Activated T-cell treated with anti-CD3 and anti-CD28 coated beads for 1 hour (primary cell): ENCODE measurements around the gene SUV39H1.
"Not testable (repeated sequence)": the region's sequence is repeated elsewhere in the genome, so short reads cannot be mapped to it uniquely, and the experiment has no call there.

Experiments
- DNase-seq: peaks from one replicate; pipeline ENCODE4 v3.0.0-alpha.2; 2020; ENCODE audit warnings: low read depth

SUV39H1 gene

DNA sequence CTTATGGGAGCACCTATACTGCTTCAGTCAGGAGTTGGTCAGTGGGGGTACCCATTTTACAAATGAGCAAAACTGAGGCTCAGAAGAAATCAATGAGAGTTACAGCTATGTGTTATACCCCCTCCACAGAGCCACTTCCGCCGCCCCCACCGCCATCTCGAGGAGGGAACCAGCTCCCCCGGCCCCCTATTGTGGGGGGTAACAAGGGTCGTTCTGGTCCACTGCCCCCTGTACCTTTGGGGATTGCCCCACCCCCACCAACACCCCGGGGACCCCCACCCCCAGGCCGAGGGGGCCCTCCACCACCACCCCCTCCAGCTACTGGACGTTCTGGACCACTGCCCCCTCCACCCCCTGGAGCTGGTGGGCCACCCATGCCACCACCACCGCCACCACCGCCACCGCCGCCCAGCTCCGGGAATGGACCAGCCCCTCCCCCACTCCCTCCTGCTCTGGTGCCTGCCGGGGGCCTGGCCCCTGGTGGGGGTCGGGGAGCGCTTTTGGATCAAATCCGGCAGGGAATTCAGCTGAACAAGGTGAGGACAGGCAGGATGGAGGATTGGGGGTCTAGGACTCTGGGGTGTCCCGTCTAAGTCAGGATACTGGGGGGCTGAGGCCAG is 7.9 kb upstream of the SUV39H1 start:
- no peak for DNase-seq

DNA sequence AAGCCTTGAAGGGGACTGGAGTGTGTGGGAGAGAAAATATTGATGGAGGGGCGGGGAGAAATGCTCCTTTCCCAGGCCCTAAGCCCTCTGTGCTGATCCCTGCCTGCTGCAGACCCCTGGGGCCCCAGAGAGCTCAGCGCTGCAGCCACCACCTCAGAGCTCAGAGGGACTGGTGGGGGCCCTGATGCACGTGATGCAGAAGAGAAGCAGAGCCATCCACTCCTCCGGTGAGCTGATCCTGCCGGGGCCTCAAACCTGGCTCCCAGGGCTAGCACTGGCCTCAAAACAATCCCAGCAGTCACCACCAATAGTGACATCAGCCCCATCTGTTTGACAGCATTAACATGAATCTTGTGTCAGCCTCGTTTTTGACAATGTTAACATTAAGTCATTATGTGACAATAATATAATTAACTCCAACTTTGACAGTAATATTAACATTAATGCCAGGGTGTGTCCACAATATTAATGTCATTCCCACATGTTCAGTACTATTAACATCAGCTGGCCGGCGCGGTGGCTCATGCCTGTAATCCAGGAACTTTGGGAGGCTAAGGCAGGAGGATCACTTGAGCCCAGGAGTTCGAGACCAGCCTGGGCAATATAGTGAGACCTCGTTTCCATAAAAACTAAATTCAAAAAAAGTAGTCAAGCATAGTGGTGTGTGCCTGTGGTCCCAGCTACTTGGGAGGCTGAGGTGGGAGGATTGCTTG is 7.2 kb upstream of the SUV39H1 start:
- DNase-seq, result no peak

DNA sequence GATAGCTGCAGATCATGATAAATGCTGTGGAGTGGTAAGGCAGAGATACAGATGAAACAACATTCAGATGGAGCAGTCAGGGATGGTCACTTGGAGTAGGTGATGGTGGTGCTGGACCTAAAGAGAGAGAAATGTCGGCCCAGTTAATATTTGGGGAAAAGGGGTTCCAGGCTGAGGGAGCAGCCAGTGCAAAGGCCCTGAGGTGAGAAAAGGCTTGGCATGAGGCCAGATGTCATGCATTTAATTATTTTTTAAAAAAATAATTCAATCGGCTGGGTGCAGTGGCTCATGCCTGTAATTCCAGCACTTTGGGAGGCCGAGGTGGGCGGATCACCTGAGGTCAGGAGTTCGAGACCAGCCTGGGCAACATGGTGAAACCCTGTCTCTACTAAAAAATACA is 4.8 kb upstream of the SUV39H1 start:
- DNase-seq, result not testable (repeated sequence)

DNA sequence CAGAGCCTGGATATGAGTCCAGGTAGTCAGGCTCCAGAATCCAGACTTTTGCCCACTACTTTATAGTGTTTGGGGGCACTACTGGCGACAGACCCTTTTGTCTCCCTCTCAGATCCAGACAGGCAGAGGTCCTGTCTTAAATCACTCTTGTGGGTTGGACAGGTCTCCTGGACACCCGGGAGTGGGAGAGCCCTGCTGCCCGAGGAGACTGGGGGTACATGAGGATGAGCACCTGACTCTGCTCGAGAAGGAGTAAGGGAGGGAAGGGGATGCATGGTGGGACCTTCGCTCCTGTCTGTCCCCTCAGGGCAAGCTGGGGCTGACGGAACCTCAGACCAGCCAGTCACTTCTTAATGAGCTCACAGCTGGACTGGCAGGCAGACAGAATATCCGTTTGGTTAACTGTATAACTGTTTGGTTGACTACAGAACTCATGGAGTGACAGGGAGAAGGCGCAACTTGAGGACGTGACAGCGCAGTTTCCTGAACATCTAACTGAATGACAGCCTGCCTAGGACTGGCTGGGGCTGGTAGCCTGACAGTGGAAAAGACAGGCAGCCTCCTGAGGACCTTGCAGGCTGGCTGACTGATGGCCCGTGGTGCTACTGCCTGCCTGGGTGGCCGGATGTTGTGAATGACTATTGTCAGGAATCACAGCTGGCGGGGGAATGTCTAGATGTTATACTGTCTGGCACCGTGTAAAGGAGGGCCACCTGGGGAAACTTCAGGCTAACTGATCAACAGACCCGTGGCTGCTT is 1.6 kb upstream of the SUV39H1 start:
- no peak for DNase-seq

DNA sequence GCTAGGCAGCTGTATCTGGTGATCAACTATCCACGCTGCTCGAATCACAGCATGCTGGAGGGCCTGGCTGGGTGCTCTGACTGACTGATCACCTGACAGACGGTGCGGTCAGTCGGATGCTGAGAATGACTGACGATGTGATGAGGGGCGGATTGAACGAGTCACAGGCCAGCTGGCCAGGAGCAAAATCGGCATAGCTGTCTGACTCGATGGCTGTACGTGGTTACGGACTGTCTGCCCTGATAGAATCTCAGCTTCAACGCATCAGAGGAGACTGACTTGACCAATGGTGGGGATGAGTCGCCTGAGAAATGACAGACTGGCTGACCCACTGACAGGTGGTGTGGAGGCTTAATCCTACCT is 1.0 kb upstream of the SUV39H1 start:
- no peak for DNase-seq

DNA sequence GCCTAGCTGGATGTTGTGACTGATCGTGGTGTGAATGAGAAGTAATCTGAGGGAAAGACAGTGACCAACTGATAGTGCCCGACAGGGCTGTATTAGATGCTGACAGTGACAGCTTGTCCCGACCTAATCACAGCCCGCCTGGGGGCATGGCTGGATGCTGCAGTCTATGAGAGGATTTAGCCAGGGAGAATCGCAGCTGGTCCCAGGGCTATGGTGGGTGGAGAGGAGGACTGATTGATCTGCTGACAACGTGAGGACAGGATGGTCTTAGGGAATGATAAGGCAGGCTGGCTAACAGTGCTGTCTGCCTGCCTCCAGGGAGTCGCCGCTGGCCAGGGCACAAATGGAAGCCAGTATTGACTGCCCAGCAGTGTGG is 621 bp upstream of the SUV39H1 start:
- DNase-seq, result no peak

DNA sequence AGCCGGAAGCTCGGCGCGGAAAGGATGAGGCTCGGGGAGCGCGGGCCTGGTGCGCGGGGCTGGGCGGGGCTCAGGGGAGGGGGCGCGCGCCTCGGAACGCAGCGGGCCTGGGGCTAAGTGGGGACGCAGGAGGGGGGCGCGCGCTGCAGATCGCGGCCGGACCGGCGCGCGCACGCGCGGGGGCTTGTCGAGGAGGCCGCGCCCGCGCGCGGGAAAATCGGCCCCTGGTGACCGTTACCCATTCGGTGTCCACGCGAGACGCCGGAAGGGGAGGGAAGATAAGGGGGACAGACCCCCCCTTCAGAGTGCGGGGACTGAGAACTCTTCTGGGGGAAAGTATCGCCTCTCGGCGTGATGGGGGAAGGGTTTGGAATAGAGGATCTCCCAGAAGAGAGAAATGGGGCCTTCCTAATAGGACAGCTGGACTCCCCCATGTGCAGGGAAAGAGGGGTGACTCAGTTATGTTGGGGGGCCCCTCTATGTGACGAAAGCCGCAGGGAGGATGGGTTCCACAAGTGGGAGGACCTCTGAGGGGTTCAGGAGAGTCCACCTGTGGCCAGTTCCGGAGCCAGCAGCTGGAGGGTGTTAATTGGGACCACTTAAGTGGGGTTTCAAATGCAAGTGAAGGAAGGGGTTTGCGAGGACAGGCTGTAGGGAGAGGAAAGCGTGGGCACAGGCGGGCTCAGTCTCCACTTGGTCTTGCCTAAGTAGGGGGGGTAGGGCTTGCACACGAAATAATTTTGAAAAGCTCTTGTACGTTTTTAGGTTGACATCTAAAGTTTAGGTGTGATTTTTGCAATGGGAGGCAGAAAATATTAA is 584 bp downstream of the SUV39H1 start:
- DNase-seq, result no peak

DNA sequence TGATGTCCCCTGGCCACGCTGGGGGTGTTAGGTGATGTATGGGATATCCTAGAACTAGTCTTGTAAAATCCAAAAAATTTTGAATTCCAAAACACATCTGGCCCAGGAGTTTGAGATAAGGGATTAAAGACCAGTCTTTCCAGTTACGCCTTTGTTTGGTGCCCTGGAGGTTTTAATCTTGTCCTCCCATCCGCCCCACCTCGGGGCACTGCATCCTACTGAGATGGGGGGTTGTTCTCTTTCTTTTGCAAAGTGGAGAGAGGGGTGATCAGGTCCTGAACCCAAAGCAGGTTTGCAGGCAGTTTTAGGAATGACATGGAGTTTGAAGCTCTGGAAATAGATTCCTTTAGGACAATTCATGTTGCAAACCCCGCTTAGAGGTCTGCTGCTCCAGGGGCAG is 1.8 kb downstream of the SUV39H1 start:
- DNase-seq, result no peak

DNA sequence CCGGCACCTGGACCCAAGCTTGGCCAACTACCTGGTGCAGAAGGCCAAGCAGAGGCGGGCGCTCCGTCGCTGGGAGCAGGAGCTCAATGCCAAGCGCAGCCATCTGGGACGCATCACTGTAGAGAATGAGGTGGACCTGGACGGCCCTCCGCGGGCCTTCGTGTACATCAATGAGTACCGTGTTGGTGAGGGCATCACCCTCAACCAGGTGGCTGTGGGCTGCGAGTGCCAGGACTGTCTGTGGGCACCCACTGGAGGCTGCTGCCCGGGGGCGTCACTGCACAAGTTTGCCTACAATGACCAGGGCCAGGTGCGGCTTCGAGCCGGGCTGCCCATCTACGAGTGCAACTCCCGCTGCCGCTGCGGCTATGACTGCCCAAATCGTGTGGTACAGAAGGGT is 3.7 kb downstream of the SUV39H1 start:
- DNase-seq, result no peak

DNA sequence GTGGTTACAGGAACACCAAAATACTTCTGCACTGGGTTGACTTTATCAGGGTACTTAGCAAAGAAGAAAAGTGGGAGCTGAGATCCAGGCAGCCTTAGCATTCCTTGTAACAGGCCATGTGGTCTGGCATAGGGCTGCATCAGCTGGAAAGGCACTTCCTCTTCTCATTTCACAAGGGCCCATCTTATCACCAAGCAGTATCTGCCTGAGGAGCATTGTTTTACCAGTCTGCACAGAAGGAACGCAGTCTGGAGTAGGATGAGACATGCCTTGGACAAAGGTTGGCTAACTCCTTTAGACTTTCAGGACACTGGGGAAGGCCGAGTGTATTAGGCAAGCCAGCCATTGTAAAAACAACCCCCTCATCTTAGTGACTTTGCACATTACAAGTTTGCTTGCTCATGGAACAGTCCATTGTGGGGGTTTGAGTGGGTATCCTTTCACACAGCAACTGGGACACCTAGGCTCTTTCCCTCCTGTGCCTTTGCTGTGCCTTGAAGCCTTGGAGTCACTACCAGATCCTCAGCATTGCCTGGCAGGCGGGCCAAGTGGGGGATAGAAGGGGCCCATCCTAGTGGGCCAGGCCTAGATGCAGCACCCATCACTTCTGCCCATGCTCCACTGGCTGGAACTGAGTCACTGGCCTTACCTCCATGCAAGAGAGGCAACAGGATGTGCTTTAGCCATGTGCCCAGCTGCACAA is 4.6 kb downstream of the SUV39H1 start:
- DNase-seq, result no peak

DNA sequence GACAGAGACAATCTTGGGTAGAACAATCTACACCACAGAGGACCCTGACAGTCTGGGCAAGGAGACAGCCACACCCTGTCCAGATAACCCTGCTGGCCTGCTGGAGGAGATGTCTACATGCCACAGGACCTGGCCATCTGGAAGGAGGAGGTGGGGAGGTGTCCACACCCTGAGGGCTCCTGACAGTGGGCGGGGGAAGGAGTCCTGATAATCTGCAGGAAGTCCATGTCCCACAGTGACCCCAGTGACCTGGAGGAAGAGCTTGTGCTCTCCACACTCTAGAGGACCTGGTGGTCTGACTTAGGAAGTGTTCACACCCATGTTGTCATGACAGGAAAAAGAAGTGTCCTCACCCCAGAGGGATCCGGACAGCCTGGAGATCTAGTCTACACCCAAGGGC is 5.5 kb downstream of the SUV39H1 start:
- DNase-seq, result no peak

DNA sequence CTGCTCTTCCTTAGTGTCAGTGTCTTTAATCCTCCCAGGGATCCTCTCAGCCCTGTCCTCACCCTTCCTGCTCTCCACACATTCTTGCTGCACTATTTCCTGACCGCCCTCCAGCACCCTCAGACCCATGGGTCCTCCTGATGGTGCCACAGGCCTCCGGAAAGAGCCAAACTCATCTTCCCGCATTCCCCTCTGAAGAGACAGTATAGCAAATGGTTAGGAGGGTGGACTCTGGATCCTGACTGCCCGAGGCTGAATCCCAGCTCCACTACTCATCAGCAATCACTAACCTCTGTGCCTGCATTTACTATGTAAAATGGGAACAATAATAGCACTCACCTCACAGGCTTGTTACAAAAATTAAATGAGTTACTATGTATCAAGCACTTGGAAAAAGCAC is 6.2 kb downstream of the SUV39H1 start:
- DNase-seq, result no peak

DNA sequence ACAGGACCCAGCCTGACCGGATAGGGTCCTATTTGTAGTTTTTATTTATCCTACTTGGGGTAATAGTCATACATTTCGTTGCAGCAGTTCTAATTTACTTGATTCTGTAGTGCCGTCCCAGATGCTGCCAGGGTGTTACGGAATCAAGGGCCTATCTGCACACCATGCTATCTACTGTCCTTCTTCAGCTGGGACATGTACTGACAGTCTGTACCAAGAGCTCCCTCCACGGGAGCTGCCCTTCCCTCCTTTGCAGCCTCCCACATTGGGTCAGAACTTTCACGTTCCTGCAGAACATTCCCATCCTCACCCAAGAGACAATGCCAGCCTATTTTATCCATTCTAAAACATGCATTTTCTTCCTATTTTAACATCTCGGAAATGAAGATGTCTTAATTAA is 6.7 kb downstream of the SUV39H1 start:
- no peak for DNase-seq

DNA sequence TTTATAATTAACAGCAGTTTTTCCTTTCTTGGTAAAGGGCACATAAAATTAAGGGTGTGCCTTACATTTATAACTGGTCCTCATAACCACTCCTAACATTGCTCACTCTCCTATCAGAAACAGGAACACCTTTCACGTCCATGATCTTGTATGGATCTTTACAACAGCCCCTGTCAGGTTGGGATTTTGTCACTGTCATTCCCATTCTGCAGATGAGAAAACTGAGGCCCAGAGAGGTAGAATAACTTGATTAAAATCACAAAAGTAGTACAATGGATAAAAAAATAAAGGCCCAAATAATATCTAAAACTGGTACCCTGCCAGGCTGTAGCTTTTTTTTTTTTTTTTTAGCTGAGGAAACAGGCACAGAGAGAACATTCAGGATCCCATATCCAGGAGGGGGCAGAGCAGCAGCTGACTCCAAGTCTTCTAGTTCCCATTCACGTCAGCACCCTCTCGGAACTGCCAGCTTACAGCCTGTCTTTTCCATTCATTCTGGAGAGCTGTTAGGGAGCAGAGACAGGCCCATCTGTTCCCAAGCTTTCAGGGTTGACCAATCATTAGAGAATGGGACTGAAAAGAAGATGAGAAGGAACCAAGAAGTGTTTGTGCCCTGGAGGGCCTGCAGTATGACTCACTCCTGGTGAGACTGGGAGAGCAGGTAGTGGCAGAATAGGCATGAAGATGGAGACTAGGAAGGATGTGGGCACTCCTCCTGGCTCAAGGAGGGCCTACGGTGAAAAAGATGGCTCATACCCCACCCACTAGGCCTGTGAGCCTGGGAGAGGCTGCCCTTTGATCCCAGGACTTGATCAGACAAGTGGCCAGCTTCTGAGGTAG is 7.3 kb downstream of the SUV39H1 start:
- DNase-seq, result no peak

DNA sequence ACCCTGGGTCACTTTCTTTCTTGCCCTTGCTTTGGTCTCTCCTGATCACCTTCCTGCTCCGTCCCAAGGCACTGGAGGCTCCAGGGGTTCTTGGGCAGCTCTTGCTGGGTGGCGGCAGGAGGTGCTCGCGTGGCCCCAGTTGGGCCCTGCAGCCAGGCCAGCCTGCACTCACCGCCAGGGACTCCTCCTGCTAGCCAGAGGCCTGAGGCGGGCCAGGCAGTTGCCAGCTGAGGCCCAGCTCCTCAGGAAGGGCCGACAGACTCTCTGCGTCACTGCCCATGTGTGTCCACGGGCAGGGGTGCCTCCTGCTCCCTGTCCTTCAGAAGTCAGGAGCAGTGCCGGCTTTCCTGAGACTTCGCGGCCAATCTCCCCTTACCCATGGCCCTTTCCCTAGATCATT is 9.3 kb downstream of the SUV39H1 start:
- no peak for DNase-seq

DNA sequence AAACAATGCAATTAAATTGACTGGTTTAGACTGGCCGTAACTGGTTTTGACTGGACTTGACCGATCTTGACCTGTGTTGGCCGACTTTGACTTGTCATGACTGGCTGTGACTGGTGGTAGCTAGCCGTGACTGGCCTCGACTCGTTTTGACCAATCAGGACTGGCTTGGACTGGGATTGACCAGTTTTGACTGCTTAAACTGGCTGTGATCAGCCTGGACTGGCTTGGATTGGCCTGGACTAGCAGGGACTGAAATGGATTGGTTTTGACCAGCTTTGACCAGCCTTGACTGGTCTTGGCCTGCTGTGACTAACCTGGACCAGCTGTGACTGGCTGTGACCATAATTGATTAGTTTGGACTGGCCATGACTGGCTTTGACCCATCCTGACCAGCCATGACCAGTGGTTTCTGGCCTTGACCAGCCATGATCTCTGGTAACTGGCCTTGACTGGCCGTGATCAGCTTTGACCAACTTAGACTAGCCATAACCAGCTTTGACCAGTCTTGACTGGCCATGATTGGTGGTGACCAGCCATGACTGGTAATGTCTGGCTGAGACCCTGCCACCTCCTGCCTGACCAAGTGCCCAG is 13.1 kb downstream of the SUV39H1 start:
- no peak for DNase-seq

DNA sequence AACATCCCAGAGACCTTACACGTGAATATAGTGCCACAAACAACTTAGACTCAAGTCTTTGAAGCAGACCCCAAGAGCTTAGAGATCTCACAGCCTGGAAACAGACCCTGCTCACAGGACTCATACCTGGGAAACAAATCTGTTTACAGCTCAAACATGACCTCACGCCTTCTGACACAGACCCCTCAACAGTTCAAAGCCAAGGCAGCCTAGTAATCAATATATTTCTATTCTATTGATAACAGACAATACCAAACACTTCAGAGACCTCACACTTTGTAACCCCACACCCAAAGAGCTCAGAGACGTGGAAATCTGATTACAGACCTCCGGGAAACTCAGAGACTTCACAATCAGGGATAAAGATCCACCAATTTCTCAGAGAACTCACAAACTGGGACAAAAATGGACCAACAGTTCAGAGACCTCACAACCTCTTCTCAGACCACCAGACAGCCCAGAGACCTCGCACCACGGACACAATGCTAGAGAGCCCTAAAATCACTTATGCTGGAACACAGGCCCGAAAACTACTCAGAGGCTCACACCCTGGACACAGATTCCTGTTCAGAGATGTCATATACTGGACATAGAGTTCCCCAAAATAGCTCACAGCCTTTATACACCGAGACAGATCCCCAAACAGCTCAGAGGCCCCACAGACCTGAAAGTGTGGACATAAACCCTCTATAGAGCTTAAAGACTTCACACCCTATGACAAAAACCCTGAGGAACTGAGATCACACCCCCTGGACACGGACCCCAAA is 14.8 kb downstream of the SUV39H1 start:
- DNase-seq, result no peak

DNA sequence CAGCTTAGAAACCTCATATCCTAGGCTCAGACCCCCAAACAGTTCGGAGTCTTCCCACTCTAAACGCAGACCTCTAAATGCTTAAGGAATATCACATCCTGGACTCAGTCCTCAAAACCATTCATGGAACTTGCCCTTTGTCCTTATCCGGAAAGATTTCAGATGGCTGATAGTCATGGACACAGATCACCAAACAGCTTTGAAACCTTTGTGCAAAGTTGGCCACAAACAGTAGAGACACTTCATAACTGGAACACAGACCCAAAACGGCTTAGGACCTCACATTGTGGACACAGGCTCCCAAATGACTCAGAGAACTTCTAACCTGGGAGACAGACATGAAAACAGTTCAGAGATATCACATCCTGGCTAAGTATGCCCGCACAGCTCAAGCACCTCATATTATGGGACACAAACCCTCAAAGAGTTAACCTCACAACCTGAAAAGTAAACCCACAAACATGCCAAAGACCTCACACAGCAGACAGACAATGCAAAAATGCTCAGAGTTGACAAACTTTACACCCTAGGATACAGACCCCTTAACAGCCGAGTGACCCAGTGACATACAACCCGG is 15.5 kb downstream of the SUV39H1 start:
- DNase-seq, result no peak

DNA sequence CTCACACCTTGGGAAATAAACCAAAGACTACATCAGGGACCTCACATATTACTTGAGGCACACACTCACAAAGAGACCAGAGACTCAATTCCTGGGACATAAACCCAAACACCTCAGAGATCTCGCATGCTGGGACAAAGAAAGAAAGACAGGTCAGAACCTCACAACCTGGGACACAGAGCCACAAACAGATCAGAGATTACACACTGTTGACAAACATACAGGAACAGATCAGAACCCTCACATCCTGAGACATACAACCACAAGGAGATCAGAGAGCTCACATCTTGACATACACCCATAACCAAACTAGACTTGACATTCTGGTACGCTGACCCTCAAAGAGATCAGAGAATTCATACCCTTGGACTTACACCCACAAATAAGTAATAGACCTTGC is 17.3 kb downstream of the SUV39H1 start:
- DNase-seq, result no peak

DNA sequence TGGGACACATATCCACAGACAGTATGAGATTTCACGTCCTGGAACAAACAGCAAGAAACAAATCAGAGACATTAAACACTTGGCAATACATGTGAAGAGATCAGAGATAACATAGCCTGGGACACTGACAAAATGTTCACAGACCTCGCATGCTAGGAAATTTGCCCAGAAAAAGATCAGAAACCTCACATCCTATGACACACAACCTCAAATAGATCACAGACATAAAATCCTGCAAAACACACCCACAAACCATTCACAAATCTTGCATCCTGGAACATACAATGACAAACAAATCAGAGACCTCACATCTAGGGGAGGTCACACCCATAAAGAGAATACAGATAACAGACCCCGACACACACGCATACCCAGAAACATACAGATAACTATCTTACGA is 18.0 kb downstream of the SUV39H1 start:
- DNase-seq, result no peak
